Left forelimb (tissue), 1 donor: Measurements from ENCODE around the gene MED27.

Source experiments
- DNase-seq: peaks from one replicate; pipeline ENCODE4 v3.0.0-alpha.2; 2018; ENCODE audit warnings: low spot score

The MED27 gene, protein sequence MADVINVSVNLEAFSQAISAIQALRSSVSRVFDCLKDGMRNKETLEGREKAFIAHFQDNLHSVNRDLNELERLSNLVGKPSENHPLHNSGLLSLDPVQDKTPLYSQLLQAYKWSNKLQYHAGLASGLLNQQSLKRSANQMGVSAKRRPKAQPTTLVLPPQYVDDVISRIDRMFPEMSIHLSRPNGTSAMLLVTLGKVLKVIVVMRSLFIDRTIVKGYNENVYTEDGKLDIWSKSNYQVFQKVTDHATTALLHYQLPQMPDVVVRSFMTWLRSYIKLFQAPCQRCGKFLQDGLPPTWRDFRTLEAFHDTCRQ

DNA sequence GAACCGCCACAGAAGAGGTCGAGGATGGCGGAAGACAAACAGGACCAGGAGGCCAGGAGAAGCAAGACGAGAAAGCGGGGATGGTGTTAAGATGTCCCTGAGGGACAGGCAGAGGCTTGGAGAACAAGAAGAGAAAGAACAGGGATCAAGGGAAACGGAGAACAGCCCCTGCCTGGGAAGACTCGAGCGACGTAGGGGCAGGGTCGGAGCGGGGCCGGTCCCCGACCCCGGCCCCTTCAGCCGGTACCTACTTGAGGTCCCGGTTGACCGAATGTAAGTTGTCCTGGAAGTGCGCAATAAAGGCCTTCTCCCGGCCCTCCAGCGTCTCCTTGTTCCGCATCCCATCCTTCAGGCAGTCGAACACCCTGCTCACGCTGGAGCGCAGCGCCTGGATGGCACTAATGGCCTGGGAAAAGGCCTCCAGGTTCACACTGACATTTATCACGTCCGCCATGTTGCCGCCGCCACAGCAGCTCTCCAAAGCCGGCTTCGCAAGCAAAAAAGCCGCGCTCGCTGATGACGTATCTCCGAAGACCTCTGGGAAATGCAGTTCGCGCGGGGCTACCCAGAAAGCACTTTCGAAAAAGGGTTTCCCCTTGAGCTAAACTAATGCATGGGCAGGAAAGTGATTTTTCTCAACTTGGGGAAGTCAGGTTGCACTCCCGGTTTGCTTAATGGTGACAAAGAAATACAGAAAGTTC, at the start of gene MED27:
Gene MED27, minus strand, starts transcription at position 477 of the 701 bp plus-strand sequence. Its CDS starts 23 bp downstream, at position 454.
- DNase-seq: peak; percentile 91

DNA sequence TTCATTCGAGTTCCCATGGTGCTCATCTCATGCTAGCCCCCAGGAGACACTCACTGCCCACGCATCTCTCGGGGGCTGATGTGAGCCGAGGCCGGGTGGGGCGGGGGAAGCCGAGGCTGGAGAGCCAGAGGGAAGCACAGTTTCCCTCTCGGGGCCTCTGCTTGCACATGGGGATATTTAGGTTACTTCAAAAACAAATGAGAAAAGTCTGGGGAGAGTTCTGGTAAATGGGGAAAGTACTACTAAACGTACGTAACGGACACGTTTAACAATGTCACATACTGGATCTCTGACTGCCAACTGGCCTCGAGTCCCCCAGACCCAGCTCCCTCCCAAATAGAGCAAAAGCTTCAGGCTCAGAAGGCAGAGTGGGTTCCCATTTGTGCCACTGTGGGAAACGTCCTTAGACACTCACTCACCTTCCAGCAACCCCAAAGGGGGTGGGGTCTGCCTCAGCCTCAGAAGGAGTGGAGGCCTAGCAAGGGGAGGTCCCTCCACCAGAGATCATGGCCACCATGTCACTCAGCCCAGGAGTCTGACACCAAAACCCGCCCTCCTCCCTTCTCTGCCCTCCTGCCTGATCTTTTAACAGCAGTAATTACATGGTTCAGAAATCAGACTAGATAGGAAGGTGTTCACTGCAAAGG, 48.3 kb upstream of the MED27 start:
- DNase-seq: no peak

DNA sequence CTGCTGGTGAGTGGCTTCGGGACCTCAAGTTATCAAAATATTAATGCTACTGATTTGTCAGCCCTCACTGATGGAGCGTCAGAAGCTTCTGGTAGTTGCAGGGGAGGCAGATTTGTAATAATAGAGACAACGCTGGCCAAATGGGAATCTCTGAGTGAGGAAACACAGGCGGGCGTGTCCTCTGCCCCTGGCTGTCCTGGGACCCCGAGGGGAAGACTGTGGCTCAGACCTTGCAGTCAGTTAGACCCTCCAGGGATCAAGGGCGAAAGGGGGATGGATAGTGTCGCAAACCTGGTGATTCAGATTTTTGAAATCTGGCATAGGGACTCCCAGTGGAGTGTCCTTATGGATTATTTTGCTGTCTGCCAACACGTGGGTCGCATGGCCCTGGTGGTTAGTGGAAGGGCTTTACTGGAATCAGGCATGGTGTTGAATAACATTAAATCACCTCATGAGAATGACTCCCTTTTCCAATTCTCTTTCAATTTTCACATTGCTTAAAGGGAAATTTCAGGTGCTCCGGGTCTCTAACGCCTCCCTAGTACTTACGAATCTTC, 47.1 kb upstream of the MED27 start:
- DNase-seq: no peak

DNA sequence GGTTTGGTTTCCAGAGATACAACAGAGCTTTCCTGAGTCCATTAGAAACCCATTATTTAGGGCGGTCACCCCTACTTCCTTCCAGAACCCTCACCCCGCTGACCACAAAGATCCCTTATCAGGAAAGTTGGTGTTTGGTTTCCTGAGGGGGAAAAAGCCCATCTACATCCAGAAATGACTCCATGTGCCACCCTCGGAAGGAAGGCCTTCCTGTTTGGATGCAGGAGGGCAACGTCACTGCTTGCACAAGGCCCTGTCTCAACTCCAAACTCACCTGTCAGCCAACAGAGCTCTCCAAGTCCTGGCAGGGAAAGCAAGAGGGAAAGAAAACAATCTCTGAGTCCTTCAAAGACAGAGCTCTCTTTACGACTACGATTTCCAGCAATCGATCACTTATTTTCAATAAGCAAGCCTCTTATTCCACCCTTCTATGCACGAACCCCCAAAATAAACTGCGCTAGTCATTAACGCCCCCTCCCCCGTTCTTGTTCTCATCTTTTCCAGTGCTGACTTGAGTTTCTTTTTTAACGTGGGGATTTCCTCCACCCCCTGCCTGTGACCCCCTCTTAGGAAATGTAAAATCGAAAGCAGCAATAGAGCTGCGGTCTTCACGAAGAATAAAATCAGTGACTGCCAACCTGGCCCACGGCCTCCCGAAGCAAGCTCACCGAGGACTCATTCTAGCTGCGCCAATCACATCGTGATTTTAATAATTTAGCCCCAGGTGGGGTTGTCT, 46.4 kb upstream of the MED27 start:
- DNase-seq: no peak

DNA sequence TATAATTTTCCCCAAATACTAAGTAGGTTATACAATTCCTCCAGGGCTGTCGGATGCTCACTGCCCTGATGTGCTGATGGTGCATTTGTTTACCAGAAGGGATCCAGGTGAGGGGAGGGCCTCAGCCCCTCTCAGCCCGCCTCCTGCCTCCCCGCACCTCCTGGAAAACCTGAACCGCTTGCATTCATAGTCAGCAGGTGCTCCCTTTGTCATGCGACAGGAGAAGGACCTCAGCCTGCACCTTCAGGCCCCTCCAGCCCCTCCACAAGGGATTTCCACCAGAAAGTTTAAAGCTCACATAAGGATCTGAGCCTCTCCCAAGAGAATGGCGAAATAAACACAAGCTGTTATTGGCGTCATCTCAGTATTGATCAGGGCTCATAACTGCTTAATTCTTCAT, 45.7 kb upstream of the MED27 start:
- DNase-seq: no peak

DNA sequence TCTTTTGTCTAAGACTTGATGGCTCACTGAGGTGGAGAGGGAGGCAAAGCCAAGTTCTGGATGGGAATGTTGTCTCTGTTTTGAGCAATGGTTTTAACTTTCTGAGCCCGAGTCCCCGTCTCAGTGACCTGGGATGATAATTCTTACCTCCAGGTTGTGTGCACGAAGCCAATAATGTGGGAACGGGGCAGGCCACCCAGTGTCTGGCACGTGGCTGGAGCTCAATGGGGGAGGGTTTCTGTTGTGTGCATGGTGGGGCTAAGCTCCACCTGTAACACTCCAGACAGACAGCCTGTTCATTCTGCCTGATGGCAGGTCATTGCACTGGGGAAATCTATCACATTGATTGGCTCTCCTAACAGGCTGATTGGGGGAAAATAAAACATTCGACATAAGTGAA, 45.1 kb upstream of the MED27 start:
- DNase-seq: no peak

DNA sequence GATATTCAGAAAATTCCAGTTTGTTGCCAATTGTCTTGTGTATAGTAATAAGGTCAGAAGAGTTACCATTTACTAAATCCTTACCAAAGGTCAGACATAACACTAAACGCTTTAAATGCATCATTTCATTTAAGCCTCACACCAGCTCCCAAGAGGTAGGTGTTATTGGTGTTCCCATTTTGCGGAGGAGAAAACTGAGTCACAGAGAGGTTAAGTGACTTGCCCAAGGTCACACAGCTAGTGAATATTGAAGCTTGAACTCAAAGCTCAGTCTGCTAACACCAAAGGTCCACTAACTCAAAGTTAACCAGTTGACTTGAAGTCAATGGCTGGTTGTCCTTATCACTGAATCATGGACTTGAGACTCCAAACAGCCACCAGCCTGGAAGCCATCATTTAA, 41.4 kb upstream of the MED27 start:
- DNase-seq: no peak

DNA sequence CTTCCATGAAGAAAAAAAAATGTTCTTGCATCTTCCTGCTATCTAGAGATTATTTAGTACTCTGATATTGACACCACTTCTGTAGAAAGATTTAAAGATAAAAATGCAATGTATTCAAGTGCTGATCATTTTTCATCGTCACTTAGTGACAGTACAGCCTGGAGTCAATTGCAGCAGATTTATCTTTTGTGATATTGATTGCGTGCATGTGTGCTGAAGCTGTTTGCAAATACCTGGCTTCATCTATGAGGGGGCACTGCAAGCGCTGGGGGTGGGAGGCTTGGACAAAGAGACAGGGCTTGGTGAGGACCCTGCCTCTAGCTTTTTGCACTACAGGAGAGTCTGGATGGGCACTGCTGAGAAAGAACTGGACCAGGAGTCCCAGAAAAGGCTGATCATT, 38.0 kb upstream of the MED27 start:
- no peak for DNase-seq

DNA sequence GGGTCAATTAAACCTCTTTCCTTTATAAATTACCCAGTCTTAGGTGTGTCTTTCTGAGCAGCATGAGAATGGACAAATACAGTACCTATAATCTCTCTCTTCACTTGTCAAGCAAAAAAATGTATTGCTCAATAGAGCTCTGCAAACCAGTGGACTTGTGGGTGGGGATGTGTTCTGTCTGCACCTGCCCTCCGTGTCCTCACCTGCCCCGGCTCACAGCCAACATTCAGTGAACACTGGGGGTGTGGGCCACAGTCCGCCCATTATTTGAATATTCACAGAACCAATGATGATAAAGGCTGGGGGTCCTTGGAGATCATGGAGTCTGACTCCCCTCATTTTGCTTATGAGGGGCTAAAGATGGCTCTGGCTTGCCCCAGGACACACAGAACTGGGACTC, 36.9 kb upstream of the MED27 start:
- no peak for DNase-seq

DNA sequence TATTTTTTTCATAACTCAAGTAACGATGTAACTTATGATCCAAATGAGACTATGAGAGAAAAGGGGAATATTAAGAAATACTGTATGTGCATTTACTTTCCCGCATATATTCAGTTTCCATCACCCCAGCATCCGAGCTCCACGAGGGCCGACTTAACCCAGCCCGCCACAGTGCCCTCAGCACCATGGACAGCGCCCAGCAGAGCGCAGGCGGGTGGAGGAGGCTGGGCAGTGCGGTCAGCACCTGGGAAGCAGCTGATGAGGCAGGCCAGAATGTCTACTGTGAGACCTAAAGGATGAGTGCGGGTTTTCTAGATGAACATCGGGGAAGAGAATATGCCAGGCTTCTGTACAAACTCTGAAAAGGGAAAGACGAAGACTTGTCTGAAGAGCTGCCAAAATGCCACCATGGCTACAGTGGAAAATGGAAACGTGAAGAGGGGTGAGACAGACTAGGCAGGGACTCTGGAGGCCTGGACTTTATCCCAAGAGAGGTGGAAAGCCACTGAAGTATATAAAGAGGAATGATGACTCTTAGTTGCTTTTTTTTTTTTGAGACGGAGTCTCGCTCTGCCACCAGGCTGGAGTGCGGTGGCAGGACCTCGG, 34.5 kb upstream of the MED27 start:
- peak; percentile 75 for DNase-seq

DNA sequence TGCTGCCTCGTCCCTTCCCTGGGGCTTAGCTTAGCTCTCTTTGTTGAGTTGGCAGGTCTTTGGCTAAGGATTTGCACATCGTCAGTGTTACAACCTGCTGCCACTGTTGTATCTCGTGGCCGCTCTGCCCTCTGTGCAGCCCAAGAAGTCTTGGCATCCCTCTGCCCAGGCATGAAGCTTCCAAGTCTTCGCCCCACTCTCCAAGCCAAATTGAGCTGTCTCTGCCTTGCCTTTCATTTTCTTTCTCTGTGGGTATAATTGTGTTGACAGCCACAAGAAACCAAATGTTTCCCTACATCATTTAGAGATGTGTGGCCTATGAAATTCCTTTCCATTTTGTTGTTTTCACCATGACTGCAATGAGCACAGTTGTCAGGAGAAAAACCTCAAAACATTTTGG, 29.6 kb upstream of the MED27 start:
- DNase-seq: no peak

DNA sequence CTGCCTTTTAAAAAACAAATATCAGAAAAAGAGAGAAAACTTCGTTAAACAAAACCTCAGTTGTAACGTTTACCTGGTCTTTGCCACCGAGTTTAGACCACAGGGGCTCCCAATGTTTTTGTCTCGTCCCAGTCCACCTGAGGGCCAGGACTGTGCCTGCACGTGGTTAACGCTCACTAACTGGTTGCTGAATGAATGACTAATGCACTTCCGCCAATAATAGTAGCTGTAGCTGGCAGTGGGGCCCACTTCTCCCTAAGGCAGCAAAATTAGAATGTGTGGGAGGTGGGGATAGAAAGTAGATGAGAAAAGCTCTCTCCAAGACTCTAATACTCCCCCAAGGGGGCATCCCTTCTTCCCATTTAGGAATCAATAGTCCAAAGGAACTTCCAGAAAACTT, 29.1 kb upstream of the MED27 start:
- no peak for DNase-seq

DNA sequence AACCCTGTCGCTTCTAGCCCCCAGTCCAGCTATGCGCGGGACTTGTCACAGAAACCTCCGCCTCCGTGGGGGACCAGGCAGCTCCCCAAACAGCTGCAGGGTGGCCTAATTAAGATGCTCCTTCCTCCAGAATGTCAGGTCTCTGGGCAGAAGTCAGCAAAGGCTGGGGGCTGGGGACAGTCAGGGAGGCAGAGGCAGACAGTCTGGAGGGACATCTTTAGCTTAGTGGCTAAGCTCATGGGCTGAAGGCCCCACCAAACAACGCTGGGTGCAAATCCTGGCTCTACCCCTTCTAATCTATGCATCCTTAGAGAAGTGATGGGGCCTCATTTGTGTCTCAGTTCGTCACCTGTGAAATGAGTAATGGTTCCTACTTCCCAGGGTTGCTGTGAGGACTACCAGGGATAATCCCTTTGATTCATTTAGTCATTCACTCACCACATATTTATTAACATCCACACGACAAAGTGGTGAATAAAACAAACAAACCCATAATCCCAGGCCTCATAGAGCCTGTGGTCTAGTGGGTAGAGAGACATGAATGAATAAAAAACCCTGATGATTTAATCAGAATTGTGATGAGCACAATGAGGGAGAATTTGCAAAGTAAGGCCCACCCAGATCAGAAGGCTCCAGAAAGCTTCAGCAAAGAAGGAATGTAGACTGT, 20.2 kb upstream of the MED27 start:
- no peak for DNase-seq

DNA sequence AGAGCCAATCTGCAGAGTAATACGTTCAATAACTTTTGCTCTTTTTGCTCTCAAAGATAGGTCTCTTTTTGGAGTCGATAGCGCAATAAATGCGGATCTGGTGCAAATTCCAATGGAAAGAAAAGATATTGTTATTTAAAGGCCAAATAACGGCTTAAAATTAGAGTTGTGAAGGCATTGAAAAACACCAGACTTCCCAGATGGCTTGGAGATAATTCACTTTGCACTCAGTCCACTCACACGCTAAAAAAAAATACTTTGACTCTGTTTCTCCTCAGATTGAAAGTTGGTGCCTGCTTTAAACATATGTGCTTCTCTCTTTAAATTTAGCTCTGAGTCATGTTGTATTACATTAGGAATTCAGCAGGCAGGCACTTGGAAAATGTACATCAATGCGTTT, 19.5 kb upstream of the MED27 start:
- no peak for DNase-seq

DNA sequence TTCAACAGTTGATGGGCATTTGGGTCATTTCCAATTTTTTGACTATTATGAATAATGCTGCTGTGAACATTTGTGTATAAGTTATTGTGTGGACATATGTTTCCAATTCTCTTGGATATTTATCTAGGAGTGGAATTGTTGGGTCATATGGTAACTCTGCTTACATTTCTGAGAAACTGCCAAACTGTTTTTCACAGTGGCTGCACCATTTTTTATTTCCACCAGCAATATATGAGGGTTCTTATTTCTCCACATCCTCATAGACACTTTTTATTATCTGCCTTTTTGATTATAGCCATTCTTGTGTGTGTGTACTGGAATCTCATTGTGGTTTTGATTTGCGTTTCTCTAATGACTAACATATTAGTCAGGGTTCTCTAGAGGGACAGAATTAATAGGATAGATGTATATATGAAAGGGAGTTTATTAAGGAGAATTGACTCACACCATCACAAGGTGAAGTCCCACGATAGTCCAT, 14.7 kb upstream of the MED27 start:
- no peak for DNase-seq

DNA sequence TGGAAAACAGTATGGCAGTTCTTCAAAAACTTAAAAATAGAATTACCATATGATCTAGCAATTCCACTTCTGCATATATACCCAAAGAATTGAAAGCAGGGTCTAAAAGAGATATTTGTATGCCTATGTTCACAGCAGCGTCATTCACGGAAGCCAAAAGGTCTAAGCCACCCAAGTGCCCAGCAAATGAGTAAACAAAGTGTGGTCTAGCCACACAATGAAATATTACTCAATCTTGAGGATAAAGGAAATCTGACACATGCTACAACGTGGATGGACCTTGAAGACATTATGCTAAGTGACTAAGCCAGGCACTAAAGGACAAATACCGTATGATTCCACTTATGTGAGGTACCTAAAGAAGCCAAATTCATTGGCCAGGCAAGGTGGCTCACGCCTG, 11.1 kb upstream of the MED27 start:
- no peak for DNase-seq

DNA sequence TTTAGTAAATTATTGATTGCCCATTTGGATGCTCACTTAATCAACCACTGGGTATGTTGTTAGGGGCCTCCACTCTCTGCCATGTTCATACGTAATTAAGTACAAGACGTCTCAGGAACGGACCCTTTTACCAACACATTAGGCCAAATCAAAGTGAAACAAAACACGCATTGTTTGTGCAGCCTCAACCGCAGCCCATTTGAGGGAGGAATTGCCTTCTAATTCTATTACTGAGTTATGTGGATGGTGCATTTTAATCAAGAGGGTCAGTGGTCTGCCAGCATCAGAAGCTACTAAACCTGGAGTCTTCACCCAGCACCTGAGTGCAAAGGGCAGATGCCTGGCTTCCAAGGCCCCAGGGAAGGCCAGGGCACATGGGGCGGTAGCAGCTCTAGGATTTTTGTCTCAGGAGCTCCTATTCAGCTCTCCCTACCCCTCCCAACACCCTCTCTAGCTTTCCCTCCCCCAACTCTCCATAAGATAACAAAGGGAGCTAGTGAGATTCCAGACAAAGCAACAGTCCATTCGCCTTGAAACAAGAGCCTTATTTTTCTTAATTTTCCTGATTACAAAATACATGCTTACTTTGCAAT, 7.9 kb upstream of the MED27 start:
- DNase-seq: no peak

DNA sequence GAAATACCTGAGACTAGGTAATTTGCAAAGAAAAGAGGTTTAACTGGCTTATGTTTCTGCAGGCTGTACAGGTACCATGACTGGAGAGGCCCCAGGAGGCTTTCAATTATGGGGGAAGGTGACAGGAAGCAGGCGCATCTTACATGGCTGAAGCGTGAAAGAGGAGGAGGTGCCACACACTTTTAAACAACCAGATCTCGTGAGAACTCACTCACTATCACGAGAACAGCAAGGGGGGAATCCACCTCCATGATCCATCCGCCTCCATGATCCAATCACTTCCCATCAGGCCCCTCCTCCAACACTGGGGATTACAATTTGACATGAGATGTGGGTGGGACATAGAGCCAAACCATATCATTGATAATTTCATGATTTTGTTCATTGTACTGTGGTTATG, 2.5 kb upstream of the MED27 start:
- DNase-seq: no peak

DNA sequence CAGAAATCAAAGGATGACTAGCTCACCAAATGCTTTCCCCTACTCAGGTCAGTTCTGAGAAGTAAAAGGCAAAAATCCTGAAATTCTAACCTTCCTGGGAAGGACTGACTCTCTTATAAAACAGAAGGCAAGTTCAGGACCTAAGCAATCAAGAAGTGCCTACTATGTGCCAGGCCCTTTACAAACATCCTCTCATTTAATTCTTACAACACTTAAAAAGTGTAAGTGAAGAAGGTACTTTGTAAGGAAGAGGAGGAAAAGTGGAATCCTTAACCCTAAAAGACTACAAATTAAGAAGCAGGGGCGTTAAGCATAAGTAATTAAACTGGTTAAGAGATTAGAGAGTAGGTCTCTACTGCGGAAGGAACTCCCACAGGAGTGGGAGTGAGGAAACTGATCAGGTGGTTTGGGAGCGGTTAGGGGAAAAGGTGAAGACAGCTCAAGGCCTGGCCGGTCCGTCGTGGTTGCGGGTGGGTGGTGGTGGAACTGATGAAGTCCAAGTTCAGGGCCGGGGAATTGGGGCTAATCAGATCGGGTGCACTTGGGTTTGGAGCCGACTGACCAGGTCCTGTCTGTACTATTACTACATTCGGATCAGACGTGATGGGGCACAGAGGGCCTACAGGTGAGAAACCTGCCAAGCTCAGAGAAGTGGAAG, 839 bp downstream of the MED27 start:
- DNase-seq: no peak
